ENCODE data around the gene ARFGAP1. TPM values are rescaled to one million over a fixed set of nuclear protein-coding genes. Genes with fewer than 3 reads are reported as not detected.

ARFGAP1 gene
- total and polyA plus RNA-seq, 2 of the 4 experiments (the other 2 are of a cell fraction), result 59.1 to 194 TPM

DNA sequence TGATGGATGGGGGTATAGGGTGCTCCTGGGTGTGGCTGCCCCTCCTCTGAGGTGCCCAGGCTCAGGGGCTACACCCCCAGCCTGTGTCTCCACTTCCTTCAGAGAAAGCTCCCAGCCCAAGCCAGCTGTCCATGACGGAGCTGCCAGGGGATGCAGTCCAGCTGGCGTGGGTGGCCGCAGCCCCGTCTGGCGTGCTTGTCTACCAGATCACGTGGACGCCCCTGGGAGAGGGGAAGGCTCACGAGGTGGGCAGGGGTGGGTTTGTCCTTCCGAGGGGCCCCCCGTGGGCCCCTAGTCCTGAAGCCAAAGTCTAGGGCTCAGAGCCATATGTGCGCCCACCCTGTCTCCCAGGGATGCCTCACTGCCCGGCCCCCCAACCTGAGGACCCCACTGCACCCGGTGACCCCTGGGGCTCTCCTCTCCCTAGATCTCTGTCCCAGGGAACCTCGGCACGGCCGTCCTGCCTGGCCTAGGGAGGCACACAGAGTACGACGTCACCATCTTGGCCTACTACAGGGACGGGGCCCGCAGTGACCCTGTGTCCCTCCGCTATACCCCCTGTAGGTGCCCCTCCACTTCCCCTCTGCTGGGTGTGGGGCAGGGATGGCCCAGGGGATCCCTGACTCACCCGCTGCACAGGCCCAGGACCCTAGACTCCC lies 40.2 kb downstream of the ARFGAP1 start (continued):
- no peak for TF ChIP-seq MXI1 (IDR thresholded peaks at IDR 0.05; ENCODE audit: borderline replicate concordance, low read depth, low read length)

DNA sequence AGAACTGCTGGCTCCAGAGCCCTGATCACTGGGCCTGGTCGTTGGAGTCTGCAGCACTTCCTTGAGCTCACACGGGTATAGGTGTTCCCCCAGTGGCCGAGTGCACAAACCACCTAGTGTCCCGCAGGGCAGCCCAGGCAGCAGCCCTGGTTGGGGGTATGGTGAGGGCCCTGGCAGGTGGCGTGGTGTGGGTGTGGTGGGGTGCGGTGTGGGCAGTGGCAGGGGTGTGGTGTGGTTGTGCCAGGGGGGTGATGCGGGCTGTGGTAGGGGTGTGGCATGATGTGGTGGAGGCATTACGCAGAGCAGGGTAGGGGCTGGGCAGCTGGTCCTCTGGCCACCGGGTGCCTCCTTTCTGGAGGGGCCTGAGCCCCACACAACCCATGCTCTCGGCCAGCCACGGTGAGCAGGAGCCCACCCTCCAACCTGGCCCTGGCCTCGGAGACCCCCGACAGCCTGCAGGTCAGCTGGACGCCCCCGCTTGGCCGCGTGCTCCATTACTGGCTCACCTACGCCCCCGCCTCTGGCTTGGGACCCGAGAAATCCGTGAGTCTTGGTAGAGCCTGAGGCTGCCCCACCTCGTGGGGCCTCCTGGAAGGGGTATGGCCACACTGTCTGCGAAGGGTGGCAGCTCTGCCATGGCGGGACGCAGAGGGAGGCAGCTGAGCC lies 40.9 kb downstream of the ARFGAP1 start:
- Histone ChIP-seq H4K20me1 (ENCODE audit: insufficient read depth, low read length) (peaks cover 5% of the 10 kb centered on the region; the same call in 1 of the 2 replicates), H3K4ac (ENCODE audit: low read depth, low read length) (no peak overlapping the region), H3K36me3 (ENCODE audit: control insufficient read depth, insufficient read depth, low read length) (no peaks in the 10 kb centered on the region), H3K9me3 (ENCODE audit: control insufficient read depth, insufficient read depth, low read length) (no peaks in the 10 kb centered on the region), H3K9ac (ENCODE audit: low read depth, low read length) (no peak overlapping the region), H3K4me2 (ENCODE audit: low read depth, low read length) (no peak overlapping the region), H3K4me1 (ENCODE audit: control insufficient read depth, insufficient read depth, low read length) (peaks cover 9% of the 10 kb centered on the region; the same call in 1 of the 2 replicates), H2BK5ac (ENCODE audit: low read depth, low read length, poor library complexity, severe bottlenecking) (no peak overlapping the region), H3K14ac (replicated peaks; ENCODE audit: low read depth, low read length) (no peak overlapping the region), H4K5ac (ENCODE audit: low read depth, low read length) (no peak overlapping the region), H4K8ac (ENCODE audit: low read depth in 2 of 2, low read length in 2 of 2) (no peak overlapping the region), H3K18ac (ENCODE audit: low read depth, low read length) (no peak overlapping the region; the same call in 1 of the 2 replicates), H2BK20ac (ENCODE audit: low read depth, low read length) (no peak overlapping the region), H2BK120ac (ENCODE audit: low read depth, low read length) (no peak overlapping the region), H3K27ac (ENCODE audit: insufficient read depth, low read length) (no peak overlapping the region), H3K4me3 (ENCODE audit: insufficient read depth, low read depth, low read length) (no peak overlapping the region), H2AK9ac (replicated peaks; ENCODE audit: low read depth, low read length, poor library complexity) (peak overlapping the region; percentile 72), H3K9me1 (ENCODE audit: insufficient read depth, low read length) (no peaks in the 10 kb centered on the region), H3K79me1 (ENCODE audit: low read depth in 1 of 2, low read length in 2 of 2) (no peaks in the 10 kb centered on the region), H4K91ac (ENCODE audit: insufficient read depth, low read depth, low read length) (no peak overlapping the region), H2AFZ (replicated peaks; ENCODE audit: low read length, poor library complexity) (peak overlapping the region; percentile 32), H3K23ac (ENCODE audit: low read depth, low read length) (no peak overlapping the region), H3K27me3 (ENCODE audit: control insufficient read depth, insufficient read depth, low read length) (peaks cover 12% of the 10 kb centered on the region; the same call in 1 of the 2 replicates), H3K56ac (ENCODE audit: extremely low read depth, insufficient read depth, low read length) (no peak overlapping the region), H2AK5ac (ENCODE audit: low read depth, low read length) (no peak overlapping the region), H2BK15ac (ENCODE audit: low read depth, low read length) (no peak overlapping the region)
- intact Hi-C loops (cut with micrococcal nuclease) (no loop called here), in situ Hi-C loops (cut with MboI; ENCODE audit: low sequenced_read_pairs) (no loop called here), dilution Hi-C loops (cut with HindIII; ENCODE audit: low sequenced_read_pairs, unreplicated experiment) (no loop called here)
- POLR2A ChIA-PET (ENCODE audit: unreplicated experiment), result no interaction called here
- CTCF ChIA-PET, result interaction anchor here (0.8 kb wide), 1 partner anchor 68 kb away, joined by 5 read pairs; no protein-coding TSS in a partner anchor
- WGBS, 2 experiments (ENCODE audit: extremely low coverage in 2 of 2, insufficient read length in 1 of 2), result 75% methylated on average over 16 of the region's 25 CpGs; no CpG with 5 or more reads in 1 of the 2 experiments
- TF ChIP-seq SMC3 (IDR thresholded peaks at IDR 0.05; ENCODE audit: low read depth, low read length), result no peak
- TF ChIP-seq, protein P1, sequence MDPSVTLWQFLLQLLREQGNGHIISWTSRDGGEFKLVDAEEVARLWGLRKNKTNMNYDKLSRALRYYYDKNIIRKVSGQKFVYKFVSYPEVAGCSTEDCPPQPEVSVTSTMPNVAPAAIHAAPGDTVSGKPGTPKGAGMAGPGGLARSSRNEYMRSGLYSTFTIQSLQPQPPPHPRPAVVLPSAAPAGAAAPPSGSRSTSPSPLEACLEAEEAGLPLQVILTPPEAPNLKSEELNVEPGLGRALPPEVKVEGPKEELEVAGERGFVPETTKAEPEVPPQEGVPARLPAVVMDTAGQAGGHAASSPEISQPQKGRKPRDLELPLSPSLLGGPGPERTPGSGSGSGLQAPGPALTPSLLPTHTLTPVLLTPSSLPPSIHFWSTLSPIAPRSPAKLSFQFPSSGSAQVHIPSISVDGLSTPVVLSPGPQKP (IDR thresholded peaks at IDR 0.05; ENCODE audit: borderline replicate concordance, low read depth, low read length), result no peak
- TF ChIP-seq NFE2L2 (IDR thresholded peaks at IDR 0.05; ENCODE audit: low read depth, low read length), result no peak
- TF ChIP-seq RAD21 (IDR thresholded peaks at IDR 0.05; ENCODE audit: low read length), result no peak
- TF ChIP-seq RFX5 (IDR thresholded peaks at IDR 0.05; ENCODE audit: low read depth, low read length), result no peak
- no peak for TF ChIP-seq MAZ (IDR thresholded peaks at IDR 0.05; ENCODE audit: borderline replicate concordance, low read depth, low read length)
- no peak for TF ChIP-seq CTCF (conservative IDR thresholded peaks at IDR 0.05; ENCODE audit: low read depth, low read length)
- no peak for TF ChIP-seq USF2 (IDR thresholded peaks at IDR 0.05; ENCODE audit: low read depth, low read length)
- BruUV-seq (replicated peaks), result no TSS peak
- ATAC-seq (ENCODE audit: low read depth), result no peak
- no peak for DNase-seq
